B cell (primary cell): ENCODE data around the gene TSFM. TPM values are rescaled to one million over a fixed set of nuclear protein-coding genes. Genes with fewer than 3 reads are reported as not detected.

Experiments used
- ATAC-seq: fragments of 200-7000 bp; cut with Tn5 transposase; one replicate; pipeline ENCODE4 v1.10.0; 2021; ENCODE audit warnings: low read depth, mild to moderate bottlenecking, moderate number of reproducible peaks, moderate library complexity
- CTCF ChIA-PET: fragments of 350-600 bp; sonication (Branson Sonifier 250); formaldehyde crosslinking; loops from one replicate; lab custom pipeline; 2021; ENCODE audit warnings: antibody characterized with exemption, inconsistent platforms; lab: Charles Lee
- POLR2A ChIA-PET: fragments of 350-600 bp; sonication (Branson Sonifier 250); formaldehyde crosslinking; loops from one replicate; lab custom pipeline; 2021; ENCODE audit warnings: antibody characterized with exemption; lab: Charles Lee
- DNase-seq: peaks from one replicate; pipeline ENCODE4 v3.0.0; 2013
- H2AFZ ChIP-seq: 2 replicates; pipeline ENCODE4 v1.6.1; 2012; ENCODE audit warnings: mild to moderate bottlenecking, low read depth, low read length; ENCODE audit not compliant: insufficient read depth, poor library complexity, severe bottlenecking
- H3K27ac ChIP-seq, 2 donors: 1 replicate in 1 of 2; 2 replicates in 1 of 2; pipeline ENCODE4 v1.5.1; 2012 to 2013; ENCODE audit warnings: low read length in 2 of 2, mild to moderate bottlenecking in 2 of 2, moderate library complexity in 1 of 2
- H3K27me3 ChIP-seq, 4 experiments: fragments of 200-600 bp in 1 of 4; sonication (generic) in 1 of 4; replicated peaks in 1 of 4; 1 replicate in 2 of 4; 2 replicates in 2 of 4; pipeline versions ENCODE4 v1.6.1 to v1.7.0; 2013 to 2016; ENCODE audit warnings: low read length in 3 of 4, mild to moderate bottlenecking in 2 of 4, mixed read lengths in 1 of 4, moderate library complexity in 1 of 4; ENCODE audit not compliant: insufficient read depth in 4 of 4, control insufficient read depth in 3 of 4; ENCODE audit errors: control extremely low read depth in 1 of 4
- H3K36me3 ChIP-seq, 2 experiments: replicated peaks in 1 of 2; 1 replicate in 1 of 2; 2 replicates in 1 of 2; pipeline versions ENCODE4 v1.6.1 to v1.7.1; 2013; ENCODE audit warnings: low read length in 1 of 2; ENCODE audit not compliant: insufficient read depth in 2 of 2, control insufficient read depth in 1 of 2; ENCODE audit errors: control extremely low read depth in 1 of 2, extremely low read depth in 1 of 2
- H3K4me1 ChIP-seq, 2 donors: fragments of 200-600 bp in 1 of 2; sonication (generic) in 1 of 2; 1 replicate in 1 of 2; 2 replicates in 1 of 2; pipeline versions ENCODE4 v1.5.1 to v1.6.1; 2013 to 2017; ENCODE audit warnings: low read length in 2 of 2; ENCODE audit not compliant: control insufficient read depth in 2 of 2, insufficient read depth in 2 of 2
- H3K4me2 ChIP-seq: replicated peaks from 2 replicates; pipeline ENCODE3; 2012; ENCODE audit warnings: mild to moderate bottlenecking, low read depth, low read length; ENCODE audit not compliant: poor library complexity, severe bottlenecking
- H3K4me3 ChIP-seq, 5 experiments: fragments of 200-600 bp in 1 of 5; sonication (generic) in 1 of 5; 1 replicate in 3 of 5; 2 replicates in 2 of 5; pipeline versions ENCODE4 v1.5.1 to v1.7.0; 2011 to 2016; ENCODE audit warnings: low read length in 4 of 5, mild to moderate bottlenecking in 4 of 5, low read depth in 2 of 5, control low read depth in 1 of 5, moderate library complexity in 1 of 5; ENCODE audit not compliant: insufficient read depth in 1 of 5; ENCODE audit errors: control extremely low read depth in 1 of 5, extremely low read depth in 1 of 5
- H3K79me2 ChIP-seq: fragments of 200-600 bp; sonication (generic); one replicate; pipeline ENCODE4 v1.6.0; 2016; ENCODE audit warnings: low read length; ENCODE audit not compliant: control insufficient read depth, insufficient read depth
- H3K9ac ChIP-seq: fragments of 200-600 bp; sonication (generic); 2 replicates; pipeline ENCODE4 v1.6.1; 2017; ENCODE audit warnings: mild to moderate bottlenecking, low read length, moderate library complexity
- H3K9me3 ChIP-seq, 3 donors: one replicate each; pipeline versions ENCODE4 v1.6.1 to v1.7.1; 2013; ENCODE audit warnings: low read length in 2 of 3; ENCODE audit not compliant: control insufficient read depth in 2 of 3, insufficient read depth in 1 of 3; ENCODE audit errors: control extremely low read depth in 1 of 3
- H4K20me1 ChIP-seq: 2 replicates; pipeline ENCODE4 v1.6.0; 2012; ENCODE audit warnings: mild to moderate bottlenecking, low read length; ENCODE audit not compliant: insufficient read depth, control insufficient read depth, poor library complexity, severe bottlenecking
- H3K27ac Mint-ChIP-seq: one replicate; pipeline ENCODE4 v1.8.0; 2021; ENCODE audit warnings: mixed read lengths
- H3K27me3 Mint-ChIP-seq: one replicate; pipeline ENCODE4 v1.8.0; 2021; ENCODE audit warnings: mixed read lengths
- H3K4me1 Mint-ChIP-seq: one replicate; pipeline ENCODE4 v1.8.0; 2021; ENCODE audit warnings: mixed read lengths
- H3K4me3 Mint-ChIP-seq: one replicate; pipeline ENCODE4 v1.8.0; 2021; ENCODE audit warnings: mixed read lengths
- H3K9me3 Mint-ChIP-seq: one replicate; pipeline ENCODE4 v1.8.0; 2022; ENCODE audit warnings: mixed read lengths; ENCODE audit not compliant: insufficient read depth
- EZH2 ChIP-seq: IDR thresholded peaks from 2 replicates; pipeline ENCODE4 v1.6.1; 2012; ENCODE audit warnings: borderline replicate concordance, low read depth, mild to moderate bottlenecking, moderate library complexity, low read length; ENCODE audit not compliant: insufficient read depth, poor library complexity, severe bottlenecking
- WGBS: methylation state at CpG from one replicate; pipeline ENCODE4 v1.1.5; 2013; ENCODE audit warnings: missing lambda C conversion rate; ENCODE audit not compliant: insufficient coverage; 5-methylcytosine and 5-hydroxymethylcytosine counted together
- intact Hi-C: fragments of 100-400 bp; cut with micrococcal nuclease; formaldehyde crosslinking; loops from one replicate; pipeline ENCODE4 v1.10.0; 2022
- polyA plus RNA-seq: library from polyadenylated mRNA; depleted of rRNA; stranded (reverse); fragments of >200 nt; gene quantifications from 2 replicates; pipeline ENCODE4 v1.2.3, GENCODE V29; 2012
- total RNA-seq, 2 donors: library from RNA; stranded (reverse); fragments of 120-200 nt in 1 of 2; gene quantifications; 1 replicate in 1 of 2; 2 replicates in 1 of 2; pipeline versions ENCODE4 v1.2.3 to v1.2.4, GENCODE V29; 2013 to 2022
- TF ChIP-seq, protein P1 (sequence below): fragments of 200-600 bp; IDR thresholded peaks from one replicate; pipeline ENCODE4 v1.8.0; 2022; ENCODE audit warnings: antibody characterized with exemption, mild to moderate bottlenecking

Gene TSFM
- total and polyA plus RNA-seq, 2 donors (not counting 1 experiment from before 2014, with no cell fraction given) = 5.6 to 20.9 TPM

DNA sequence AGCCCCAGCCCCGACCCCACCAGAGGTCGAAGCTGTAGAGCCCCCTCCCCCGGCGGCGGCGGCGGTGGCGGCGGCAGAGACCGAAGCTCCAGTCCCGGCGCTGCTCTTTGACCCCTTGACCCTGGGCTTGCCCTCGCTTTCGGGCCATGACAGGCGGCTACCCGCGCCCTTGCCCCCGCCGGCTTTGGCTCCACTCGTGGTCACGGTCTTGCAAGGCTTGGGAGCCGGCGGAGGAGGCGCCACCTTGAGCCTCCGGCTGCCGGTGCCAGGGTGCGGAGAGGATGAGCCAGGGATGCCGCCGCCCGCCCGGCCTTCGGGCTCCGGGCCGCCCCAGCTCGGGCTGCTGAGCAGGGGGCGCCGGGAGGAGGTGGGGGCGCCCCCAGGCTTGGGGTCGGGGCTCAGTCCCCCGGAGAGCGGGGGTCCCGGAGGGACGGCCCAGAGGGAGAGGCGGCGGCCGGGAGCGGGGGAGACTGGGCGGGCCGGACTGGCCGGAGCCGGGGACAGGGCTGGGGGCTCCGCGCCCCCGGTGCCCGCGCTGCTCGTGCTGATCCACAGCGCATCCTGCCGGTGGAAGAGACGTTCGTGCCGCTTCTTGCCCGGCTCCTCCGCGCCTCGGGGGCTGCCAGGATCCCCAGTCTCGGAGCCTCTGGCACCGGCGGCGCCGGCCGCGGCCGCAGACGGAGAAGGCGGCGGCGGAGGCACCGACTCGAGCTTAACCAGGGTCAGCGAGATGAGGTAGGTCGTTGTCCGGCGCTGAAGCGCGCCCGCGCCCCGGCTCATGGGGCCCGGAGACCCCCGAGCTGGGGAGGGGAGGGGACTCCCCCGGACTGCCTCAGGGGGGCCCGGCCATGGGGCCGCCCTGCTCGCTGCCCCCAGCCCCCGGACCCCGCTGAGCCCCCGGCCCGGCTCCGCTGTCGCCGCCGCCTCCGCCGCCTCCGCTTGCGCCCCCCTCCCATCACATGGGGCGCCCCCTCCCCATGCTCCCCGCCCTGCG, 44.8 kb upstream of the TSFM start:
- Mint-ChIP-seq H3K9me3 (no peaks in the 10 kb centered on the region), H3K27me3 (no peaks in the 10 kb centered on the region), H3K4me3 (no peak overlapping the region), H3K4me1 (peaks cover 33% of the 10 kb centered on the region), H3K27ac (no peak overlapping the region)
- ChIA-PET CTCF (no interaction called here), POLR2A (interaction anchor here (0.6 kb wide), 1 partner anchor 65 kb away, joined by 3 read pairs; no protein-coding TSS in a partner anchor)
- Histone ChIP-seq H3K36me3 (peaks cover 0 to 48% of the 10 kb centered on the region in 2 experiments), H3K27me3 (no peaks in the 10 kb centered on the region), H4K20me1 (peaks cover 57% of the 10 kb centered on the region), H3K4me3 (no peak overlapping the region), H3K4me2 (no peak overlapping the region), H3K9ac (no peak overlapping the region), H3K27ac (no peak overlapping the region), H3K4me1 (peaks cover 31 to 38% of the 10 kb centered on the region in 2 donors), H2AFZ (no peak overlapping the region), H3K9me3 (no peaks in the 10 kb centered on the region), H3K79me2 (peaks cover 56% of the 10 kb centered on the region)
- WGBS = 96% methylated on average over 92 of the region's 110 CpGs
- TF ChIP-seq, protein P1, sequence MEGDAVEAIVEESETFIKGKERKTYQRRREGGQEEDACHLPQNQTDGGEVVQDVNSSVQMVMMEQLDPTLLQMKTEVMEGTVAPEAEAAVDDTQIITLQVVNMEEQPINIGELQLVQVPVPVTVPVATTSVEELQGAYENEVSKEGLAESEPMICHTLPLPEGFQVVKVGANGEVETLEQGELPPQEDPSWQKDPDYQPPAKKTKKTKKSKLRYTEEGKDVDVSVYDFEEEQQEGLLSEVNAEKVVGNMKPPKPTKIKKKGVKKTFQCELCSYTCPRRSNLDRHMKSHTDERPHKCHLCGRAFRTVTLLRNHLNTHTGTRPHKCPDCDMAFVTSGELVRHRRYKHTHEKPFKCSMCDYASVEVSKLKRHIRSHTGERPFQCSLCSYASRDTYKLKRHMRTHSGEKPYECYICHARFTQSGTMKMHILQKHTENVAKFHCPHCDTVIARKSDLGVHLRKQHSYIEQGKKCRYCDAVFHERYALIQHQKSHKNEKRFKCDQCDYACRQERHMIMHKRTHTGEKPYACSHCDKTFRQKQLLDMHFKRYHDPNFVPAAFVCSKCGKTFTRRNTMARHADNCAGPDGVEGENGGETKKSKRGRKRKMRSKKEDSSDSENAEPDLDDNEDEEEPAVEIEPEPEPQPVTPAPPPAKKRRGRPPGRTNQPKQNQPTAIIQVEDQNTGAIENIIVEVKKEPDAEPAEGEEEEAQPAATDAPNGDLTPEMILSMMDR = no peak
- no peak for TF ChIP-seq EZH2
- DNase-seq (no peak), ATAC-seq (no peak)
- intact Hi-C loops = no loop called here

DNA sequence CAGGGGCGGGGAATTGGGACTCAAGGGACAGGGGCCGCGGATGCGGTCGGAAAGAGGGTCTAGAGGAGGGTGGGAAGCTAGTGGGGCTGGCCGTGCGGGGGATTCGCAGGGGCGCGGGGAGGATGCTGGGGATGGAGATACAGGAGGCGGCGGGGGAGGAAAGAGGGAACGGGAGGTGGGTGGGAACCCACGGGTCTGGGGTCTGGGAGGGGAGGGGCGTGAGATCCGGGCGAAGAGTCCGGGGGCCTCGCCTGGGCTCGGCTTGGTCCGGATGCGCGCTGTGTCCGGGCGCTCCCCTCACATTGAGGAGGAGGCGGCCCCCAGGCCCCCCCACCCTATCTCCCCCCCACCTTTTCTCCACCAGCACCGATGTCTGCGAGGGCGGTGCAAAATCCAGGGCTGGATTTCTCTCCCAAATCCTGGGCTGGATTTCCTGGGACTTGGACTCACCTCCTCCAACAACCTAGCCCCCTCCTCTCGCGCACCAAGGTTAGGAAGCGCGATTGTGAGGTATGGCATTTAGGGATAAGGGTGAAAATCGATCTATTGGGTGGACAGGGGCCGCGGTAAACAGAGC, 43.8 kb upstream of the TSFM start, which contains the start of gene AGAP2:
Gene AGAP2 (minus strand): TSS at position 82 of the 577 bp plus-strand sequence. CDS start 496 bp downstream, outside the sequence.
- peaks cover 31 to 38% of the 10 kb centered on the region in 2 donors for H3K4me1 ChIP-seq
- DNase-seq = no peak
- peak within 1 kb of the TSS; percentile 1 for H3K27ac Mint-ChIP-seq
- no peak within 1 kb of the TSS for H3K27ac ChIP-seq
- intact Hi-C loops = no loop called here
- POLR2A ChIA-PET = no interaction called here
- H3K9me3 Mint-ChIP-seq = no peaks in the 10 kb centered on the region
- no peaks in the 10 kb centered on the region for H3K27me3 Mint-ChIP-seq
- ATAC-seq = no peak
- H4K20me1 ChIP-seq = peaks cover 57% of the 10 kb centered on the region
- WGBS = 76% methylated on average over 11 of the region's 36 CpGs
- peaks cover 65% of the 10 kb centered on the region for H3K79me2 ChIP-seq
- H2AFZ ChIP-seq = no peak within 1 kb of the TSS
- H3K4me3 ChIP-seq = no peak within 1 kb of the TSS
- peak within 1 kb of the TSS; percentile 17 for H3K4me3 Mint-ChIP-seq
- H3K9ac ChIP-seq = no peak within 1 kb of the TSS
- H3K36me3 ChIP-seq = peaks cover 0 to 38% of the 10 kb centered on the region in 2 experiments
- H3K4me1 Mint-ChIP-seq = peaks cover 33% of the 10 kb centered on the region
- peak within 1 kb of the TSS; percentile 9 for H3K4me2 ChIP-seq
- no peaks in the 10 kb centered on the region for H3K27me3 ChIP-seq
- TF ChIP-seq, protein P1 = no peak
- no peak for TF ChIP-seq EZH2
- no peaks in the 10 kb centered on the region for H3K9me3 ChIP-seq
- CTCF ChIA-PET = interaction anchor here (4.0 kb wide), 1 partner anchor 18 kb away, joined by 21 read pairs; no protein-coding TSS in a partner anchor
